Activated naive CD4-positive, alpha-beta T cell treated with anti-CD3 and anti-CD28 coated beads, Interleukin-2, amount 50 U/mL, for 24 hours (primary cell): Measurements from ENCODE around the gene CASKIN1.
"Not testable (repeated sequence)": the region's sequence is repeated elsewhere in the genome, so short reads cannot be mapped to it uniquely, and the experiment has no call there.

Experiments used
- H3K27ac Mint-ChIP-seq: one replicate; pipeline ENCODE4 v1.8.0; 2021; ENCODE audit warnings: mild to moderate bottlenecking, mixed read lengths
- H3K27me3 Mint-ChIP-seq: one replicate; pipeline ENCODE4 v1.8.0; 2021; ENCODE audit warnings: mixed read lengths
- H3K36me3 Mint-ChIP-seq: one replicate; pipeline ENCODE4 v1.8.0; 2021; ENCODE audit warnings: mixed read lengths
- H3K4me1 Mint-ChIP-seq: one replicate; pipeline ENCODE4 v1.8.0; 2021; ENCODE audit warnings: mixed read lengths
- H3K4me3 Mint-ChIP-seq: one replicate; pipeline ENCODE4 v1.8.0; 2021; ENCODE audit warnings: mild to moderate bottlenecking, mixed read lengths
- H3K9me3 Mint-ChIP-seq: one replicate; pipeline ENCODE4 v1.8.0; 2021; ENCODE audit warnings: mixed read lengths

Gene CASKIN1

GRCh38 chr16:2133797-2134196, 62.6 kb downstream of the CASKIN1 start:
- not testable (repeated sequence) for H3K36me3 Mint-ChIP-seq, H3K4me3 Mint-ChIP-seq, H3K27ac Mint-ChIP-seq, H3K9me3 Mint-ChIP-seq, H3K27me3 Mint-ChIP-seq
- peaks cover 11% of the 10 kb centered on the region for H3K4me1 Mint-ChIP-seq

- peaks cover 21% of the 10 kb centered on the region for H3K4me1 Mint-ChIP-seq
- H3K4me3 Mint-ChIP-seq, H3K9me3 Mint-ChIP-seq, H3K27ac Mint-ChIP-seq, H3K27me3 Mint-ChIP-seq, H3K36me3 Mint-ChIP-seq: not testable (repeated sequence)
Observed at GRCh38 chr16:2129890-2130447, 66.4 kb downstream of the CASKIN1 start.

GRCh38 chr16:2129251-2129650, 67.2 kb downstream of the CASKIN1 start:
- H3K27ac Mint-ChIP-seq, H3K9me3 Mint-ChIP-seq, H3K36me3 Mint-ChIP-seq, H3K27me3 Mint-ChIP-seq, H3K4me3 Mint-ChIP-seq: not testable (repeated sequence)
- H3K4me1 Mint-ChIP-seq, result peaks cover 21% of the 10 kb centered on the region

DNA sequence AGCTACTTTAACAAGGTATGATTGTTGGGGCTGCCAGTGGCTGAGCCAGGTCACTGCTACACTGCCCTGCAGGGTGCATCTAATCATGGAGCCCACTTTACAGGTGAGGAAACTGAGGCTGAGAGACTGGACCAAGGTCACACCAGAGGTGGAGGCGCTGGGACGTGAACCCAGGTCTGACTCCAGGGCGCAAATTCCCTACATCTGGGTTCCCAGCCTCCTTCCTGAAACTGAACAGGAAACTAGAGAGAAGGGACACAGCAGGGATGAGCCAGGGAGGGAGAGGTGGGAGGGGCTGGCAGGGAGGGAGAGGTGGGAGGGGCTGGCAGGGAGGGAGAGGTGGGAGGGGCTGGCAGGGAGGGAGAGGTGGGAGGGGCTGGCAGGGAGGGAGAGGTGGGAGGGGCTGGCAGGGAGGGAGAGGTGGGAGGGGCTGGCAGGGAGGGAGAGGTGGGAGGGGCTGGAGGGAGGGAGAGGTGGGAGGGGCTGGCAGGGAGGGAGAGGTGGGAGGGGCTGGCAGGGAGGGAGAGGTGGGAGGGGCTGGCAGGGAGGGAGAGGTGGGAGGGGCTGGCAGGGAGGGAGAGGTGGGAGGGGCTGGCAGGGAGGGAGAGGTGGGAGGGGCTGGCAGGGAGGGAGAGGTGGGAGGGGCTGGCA, 68.7 kb downstream of the CASKIN1 start:
- not testable (repeated sequence) for H3K9me3 Mint-ChIP-seq, H3K27ac Mint-ChIP-seq, H3K4me3 Mint-ChIP-seq, H3K27me3 Mint-ChIP-seq, H3K36me3 Mint-ChIP-seq
- peaks cover 21% of the 10 kb centered on the region for H3K4me1 Mint-ChIP-seq
